Activated naive CD8-positive, alpha-beta T cell treated with anti-CD3 and anti-CD28 coated beads for 36 hours (primary cell): ENCODE data around the gene SMPX. TPM values are rescaled to one million over a fixed set of nuclear protein-coding genes. Genes with fewer than 3 reads are reported as not detected.
"Not testable (repeated sequence)": the region's sequence is repeated elsewhere in the genome, so short reads cannot be mapped to it uniquely, and the experiment has no call there.

Experiments used
- DNase-seq: peaks from one replicate; pipeline ENCODE4 v3.0.0; 2021
- H3K27ac Mint-ChIP-seq: one replicate; pipeline ENCODE4 v1.8.0; 2022; ENCODE audit warnings: mild to moderate bottlenecking, moderate library complexity, mixed read lengths
- H3K27me3 Mint-ChIP-seq: one replicate; pipeline ENCODE4 v1.8.0; 2022; ENCODE audit warnings: mild to moderate bottlenecking, mixed read lengths
- H3K36me3 Mint-ChIP-seq: one replicate; pipeline ENCODE4 v1.8.0; 2021; ENCODE audit warnings: mild to moderate bottlenecking, mixed read lengths
- H3K4me1 Mint-ChIP-seq: one replicate; pipeline ENCODE4 v1.8.0; 2021; ENCODE audit warnings: mixed read lengths
- H3K4me3 Mint-ChIP-seq: one replicate; pipeline ENCODE4 v1.8.0; 2022; ENCODE audit warnings: mild to moderate bottlenecking, moderate library complexity, mixed read lengths
- H3K9me3 Mint-ChIP-seq: one replicate; pipeline ENCODE4 v1.8.0; 2022; ENCODE audit warnings: mixed read lengths
- total RNA-seq, 2 experiments: library from RNA; stranded (reverse); gene quantifications; one replicate each; pipeline ENCODE4 v1.2.3, GENCODE V29; 2021

Gene SMPX
- total RNA-seq: not detected

GRCh38 chrX:21757960-21758359, at the start of gene SMPX:
Gene SMPX (minus strand): TSS chrX:21758116. CDS start chrX:21754290, 3,826 bp downstream.
- Mint-ChIP-seq H3K27me3 (no peaks in the 10 kb centered on the region), H3K4me1 (no peaks in the 10 kb centered on the region), H3K9me3 (no peaks in the 10 kb centered on the region), H3K36me3 (no peaks in the 10 kb centered on the region), H3K4me3 (no peak within 1 kb of the TSS), H3K27ac (no peak within 1 kb of the TSS)
- no peak for DNase-seq

- H3K27ac Mint-ChIP-seq: no peak overlapping the region
- H3K27me3 Mint-ChIP-seq: peaks cover 4% of the 10 kb centered on the region
- H3K4me3 Mint-ChIP-seq: no peak overlapping the region
- H3K9me3 Mint-ChIP-seq: peaks cover 2% of the 10 kb centered on the region
- peaks cover 2% of the 10 kb centered on the region for H3K36me3 Mint-ChIP-seq
- no peak for DNase-seq
- H3K4me1 Mint-ChIP-seq: no peaks in the 10 kb centered on the region
These were observed 48.8 kb upstream of the SMPX start for GRCh38 chrX:21806691-21807090.

DNA sequence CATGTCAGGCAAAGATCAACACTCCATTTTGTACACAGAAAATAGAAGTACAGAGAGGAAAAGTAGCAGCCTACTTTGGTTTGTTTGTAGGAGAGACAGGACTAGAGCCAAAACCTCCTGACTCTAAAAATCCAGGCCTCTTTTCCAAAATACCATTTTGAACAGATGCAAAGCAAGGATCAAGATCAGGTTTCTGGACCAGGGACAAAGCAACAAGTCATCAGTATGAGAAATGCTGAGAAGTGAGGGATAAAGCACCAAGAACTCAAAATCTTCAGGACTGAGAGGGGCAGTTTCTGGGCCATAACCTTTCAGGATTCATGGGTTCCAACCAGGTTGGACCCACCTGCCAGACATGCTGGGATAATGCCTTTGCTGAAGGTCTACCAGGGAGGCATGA, 44.9 kb upstream of the SMPX start:
- H3K27ac Mint-ChIP-seq: no peak overlapping the region
- H3K9me3 Mint-ChIP-seq: no peaks in the 10 kb centered on the region
- H3K4me3 Mint-ChIP-seq: no peak overlapping the region
- H3K36me3 Mint-ChIP-seq: no peaks in the 10 kb centered on the region
- no peaks in the 10 kb centered on the region for H3K4me1 Mint-ChIP-seq
- no peak for DNase-seq
- peaks cover 4% of the 10 kb centered on the region for H3K27me3 Mint-ChIP-seq

GRCh38 chrX:21802054-21802670, 44.2 kb upstream of the SMPX start:
- peaks cover 4% of the 10 kb centered on the region for H3K27me3 Mint-ChIP-seq
- H3K27ac Mint-ChIP-seq: no peak overlapping the region
- DNase-seq: no peak
- H3K4me1 Mint-ChIP-seq: no peaks in the 10 kb centered on the region
- H3K36me3 Mint-ChIP-seq: no peaks in the 10 kb centered on the region
- H3K9me3 Mint-ChIP-seq: no peaks in the 10 kb centered on the region
- H3K4me3 Mint-ChIP-seq: no peak overlapping the region

DNA sequence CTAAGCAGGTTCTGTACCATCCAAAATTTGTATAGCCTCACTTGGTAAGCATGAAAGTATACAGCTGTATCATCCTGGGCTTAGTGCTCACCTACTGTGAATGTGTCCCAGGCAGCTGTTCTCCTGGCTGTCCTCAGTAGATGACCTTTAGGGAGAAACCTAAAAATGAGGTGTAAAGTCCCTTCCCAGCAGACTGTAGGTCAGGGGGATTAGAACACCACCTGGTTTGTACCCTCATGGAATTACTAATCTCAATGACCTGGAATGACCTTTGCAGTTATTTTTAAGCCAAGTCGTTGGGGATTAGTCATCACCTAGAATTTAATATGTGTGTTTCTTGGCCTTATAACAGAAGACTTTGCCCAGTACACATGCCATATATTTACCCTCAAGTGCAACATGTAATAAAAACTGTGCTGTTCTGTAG, 42.4 kb upstream of the SMPX start:
- no peaks in the 10 kb centered on the region for H3K4me1 Mint-ChIP-seq
- no peak for DNase-seq
- H3K27ac Mint-ChIP-seq: no peak overlapping the region
- H3K9me3 Mint-ChIP-seq: no peaks in the 10 kb centered on the region
- H3K4me3 Mint-ChIP-seq: no peak overlapping the region
- peaks cover 4% of the 10 kb centered on the region for H3K27me3 Mint-ChIP-seq
- H3K36me3 Mint-ChIP-seq: no peaks in the 10 kb centered on the region

- H3K27ac Mint-ChIP-seq: no peak overlapping the region
- no peaks in the 10 kb centered on the region for H3K4me1 Mint-ChIP-seq
- H3K27me3 Mint-ChIP-seq: peaks cover 4% of the 10 kb centered on the region
- no peaks in the 10 kb centered on the region for H3K36me3 Mint-ChIP-seq
- no peaks in the 10 kb centered on the region for H3K9me3 Mint-ChIP-seq
- no peak for DNase-seq
- no peak overlapping the region for H3K4me3 Mint-ChIP-seq
These were observed 41.9 kb upstream of the SMPX start for GRCh38 chrX:21799767-21800166.

GRCh38 chrX:21798677-21799219, 40.8 kb upstream of the SMPX start:
- no peak for DNase-seq
- H3K9me3 Mint-ChIP-seq: no peaks in the 10 kb centered on the region
- no peaks in the 10 kb centered on the region for H3K4me1 Mint-ChIP-seq
- H3K27me3 Mint-ChIP-seq: peaks cover 4% of the 10 kb centered on the region
- no peak overlapping the region for H3K27ac Mint-ChIP-seq
- H3K4me3 Mint-ChIP-seq: no peak overlapping the region
- H3K36me3 Mint-ChIP-seq: no peaks in the 10 kb centered on the region

DNA sequence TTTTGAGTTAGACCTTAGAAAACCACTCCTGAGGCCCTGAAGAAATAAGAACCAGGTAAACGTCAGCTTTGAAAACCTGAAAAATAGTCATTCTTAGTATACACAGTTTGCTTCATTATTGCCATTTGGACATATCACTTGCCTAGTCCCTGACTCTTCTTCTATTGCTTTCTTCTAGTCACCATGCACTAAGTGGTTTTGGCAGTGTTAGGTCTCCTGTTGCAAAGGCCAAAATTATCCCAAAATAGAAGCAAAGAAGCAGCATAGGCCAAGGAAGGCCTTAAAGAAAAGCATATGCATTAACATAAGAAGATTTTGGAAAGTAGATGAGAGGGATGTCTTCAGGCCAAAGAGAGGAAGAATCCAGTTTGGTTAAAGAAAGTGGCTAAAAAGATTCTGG, 24.1 kb upstream of the SMPX start:
- Mint-ChIP-seq H3K36me3 (peaks cover 2% of the 10 kb centered on the region), H3K4me1 (peaks cover 8% of the 10 kb centered on the region), H3K4me3 (no peak overlapping the region), H3K27ac (no peak overlapping the region), H3K27me3 (no peaks in the 10 kb centered on the region), H3K9me3 (no peaks in the 10 kb centered on the region)
- no peak for DNase-seq

DNA sequence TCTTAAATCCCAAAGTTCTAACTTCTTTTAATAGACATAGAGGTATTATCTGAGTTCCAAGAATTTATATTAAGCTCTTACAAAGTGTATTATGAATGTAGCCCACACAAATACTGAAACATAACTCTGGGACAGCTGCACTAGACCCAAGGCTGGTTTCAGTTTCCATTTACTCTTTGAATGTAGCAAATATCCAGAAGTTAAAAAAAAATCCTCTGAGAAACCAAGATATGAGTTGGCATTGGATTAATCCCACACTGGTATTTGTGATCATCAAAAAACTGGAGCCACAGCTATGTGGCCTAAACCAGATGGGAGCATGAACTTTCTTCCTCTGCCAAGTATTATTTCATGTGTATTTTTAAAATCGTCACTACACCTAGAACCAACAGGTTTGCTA, 23.6 kb upstream of the SMPX start:
- Mint-ChIP-seq H3K27me3 (no peaks in the 10 kb centered on the region), H3K4me1 (peaks cover 8% of the 10 kb centered on the region), H3K9me3 (no peaks in the 10 kb centered on the region), H3K27ac (no peak overlapping the region), H3K4me3 (no peak overlapping the region), H3K36me3 (peaks cover 2% of the 10 kb centered on the region)
- DNase-seq: no peak

GRCh38 chrX:21779095-21779494, 21.2 kb upstream of the SMPX start:
- no peaks in the 10 kb centered on the region for H3K9me3 Mint-ChIP-seq
- H3K27me3 Mint-ChIP-seq: no peaks in the 10 kb centered on the region
- peaks cover 8% of the 10 kb centered on the region for H3K4me1 Mint-ChIP-seq
- no peak overlapping the region for H3K27ac Mint-ChIP-seq
- DNase-seq: no peak
- no peak overlapping the region for H3K4me3 Mint-ChIP-seq
- peaks cover 3% of the 10 kb centered on the region for H3K36me3 Mint-ChIP-seq

DNA sequence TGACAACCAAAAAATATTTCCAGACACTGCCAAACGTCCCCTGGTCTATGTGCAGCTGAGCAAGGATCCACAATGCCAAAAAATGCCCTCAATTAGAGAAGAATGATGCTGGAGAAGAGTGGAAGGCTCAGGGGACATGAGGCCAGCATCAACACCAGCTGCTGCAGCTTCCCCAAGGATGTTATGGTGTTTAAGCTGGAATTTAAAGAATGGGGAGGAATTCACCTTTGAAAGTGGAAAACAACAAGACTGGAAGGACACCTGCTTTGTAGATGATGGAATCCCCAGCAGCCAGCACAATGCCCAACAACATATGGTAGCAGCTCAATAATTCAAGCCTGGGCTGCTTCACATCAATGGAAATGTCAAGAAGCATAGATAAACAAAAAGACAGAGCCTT, 20.3 kb upstream of the SMPX start:
- H3K9me3 Mint-ChIP-seq: peaks cover 2% of the 10 kb centered on the region
- no peaks in the 10 kb centered on the region for H3K27me3 Mint-ChIP-seq
- DNase-seq: no peak
- H3K4me3 Mint-ChIP-seq: no peak overlapping the region
- H3K4me1 Mint-ChIP-seq: peaks cover 13% of the 10 kb centered on the region
- peaks cover 3% of the 10 kb centered on the region for H3K36me3 Mint-ChIP-seq
- no peak overlapping the region for H3K27ac Mint-ChIP-seq

- not testable (repeated sequence) for H3K27ac Mint-ChIP-seq, H3K27me3 Mint-ChIP-seq, H3K4me3 Mint-ChIP-seq, H3K36me3 Mint-ChIP-seq, H3K9me3 Mint-ChIP-seq, DNase-seq
- peaks cover 29% of the 10 kb centered on the region for H3K4me1 Mint-ChIP-seq
These were observed 17.2 kb upstream of the SMPX start for GRCh38 chrX:21775128-21775527.

DNA sequence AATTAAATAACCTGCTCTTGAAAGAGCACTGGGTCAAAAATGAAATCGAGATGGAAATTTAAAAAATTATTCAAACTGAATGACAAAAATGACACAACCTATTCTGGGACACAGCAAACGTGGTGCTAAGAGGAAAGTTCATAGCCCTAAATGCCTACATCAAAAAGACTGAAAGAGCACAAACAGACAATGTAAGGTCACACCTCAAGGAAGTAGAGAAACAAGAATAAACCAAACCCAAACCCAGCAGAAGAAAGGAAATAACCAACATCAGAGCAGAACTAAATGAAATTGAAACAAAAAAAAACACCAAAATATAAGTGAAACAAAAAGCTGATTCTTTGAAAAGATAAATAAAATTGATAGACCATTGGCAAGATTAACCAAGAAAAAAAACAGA, 15.1 kb upstream of the SMPX start:
- not testable (repeated sequence) for H3K9me3 Mint-ChIP-seq, H3K27me3 Mint-ChIP-seq, DNase-seq, H3K36me3 Mint-ChIP-seq
- Mint-ChIP-seq H3K4me3 (peak overlapping the region; percentile 48), H3K27ac (peak overlapping the region; percentile 70), H3K4me1 (peaks cover 23% of the 10 kb centered on the region)

- Mint-ChIP-seq H3K4me3 (no peak overlapping the region), H3K36me3 (peaks cover 1% of the 10 kb centered on the region), H3K4me1 (peaks cover 23% of the 10 kb centered on the region), H3K27me3 (no peaks in the 10 kb centered on the region), H3K9me3 (peaks cover 10% of the 10 kb centered on the region), H3K27ac (no peak overlapping the region)
- no peak for DNase-seq
These were observed 12.9 kb upstream of the SMPX start for GRCh38 chrX:21770631-21771321.

- no peaks in the 10 kb centered on the region for H3K27me3 Mint-ChIP-seq
- H3K9me3 Mint-ChIP-seq: peaks cover 5% of the 10 kb centered on the region
- peaks cover 1% of the 10 kb centered on the region for H3K4me1 Mint-ChIP-seq
- no peaks in the 10 kb centered on the region for H3K36me3 Mint-ChIP-seq
- no peak overlapping the region for H3K27ac Mint-ChIP-seq
- no peak for DNase-seq
- no peak overlapping the region for H3K4me3 Mint-ChIP-seq
These were observed 8.2 kb upstream of the SMPX start for GRCh38 chrX:21766101-21766500.

DNA sequence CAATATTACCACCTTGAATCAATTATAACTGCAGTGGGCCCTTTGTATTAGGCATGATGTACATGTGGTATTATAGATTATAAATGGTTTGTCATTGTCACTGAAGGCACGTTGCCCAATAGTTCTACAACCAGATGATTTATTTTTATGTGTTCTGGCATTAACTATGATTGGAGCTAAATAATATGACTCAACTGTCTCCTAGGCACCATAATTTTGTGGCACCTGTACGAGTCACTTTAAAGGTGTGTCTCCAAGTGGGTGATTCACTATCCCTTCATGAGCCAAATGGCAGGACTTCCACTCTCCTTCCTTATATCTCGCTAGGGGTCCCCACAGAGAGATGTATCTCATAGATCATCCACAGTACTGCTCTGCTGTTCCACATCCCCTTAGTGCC, 6.1 kb upstream of the SMPX start:
- H3K4me3 Mint-ChIP-seq: no peak overlapping the region
- H3K9me3 Mint-ChIP-seq: peaks cover 5% of the 10 kb centered on the region
- no peak overlapping the region for H3K27ac Mint-ChIP-seq
- H3K27me3 Mint-ChIP-seq: no peaks in the 10 kb centered on the region
- DNase-seq: no peak
- no peaks in the 10 kb centered on the region for H3K4me1 Mint-ChIP-seq
- no peaks in the 10 kb centered on the region for H3K36me3 Mint-ChIP-seq
